Smooth muscle cell (in vitro differentiated cells): Measurements from ENCODE around the gene CHAD. TPM values are rescaled to one million over a fixed set of nuclear protein-coding genes. Genes with fewer than 3 reads are reported as not detected.

Experiments
- DNase-seq: peaks from one replicate; lab custom pipeline; 2025; ENCODE audit not compliant: unreplicated experiment; lab: John Stamatoyannopoulos, UW
- H2AFZ ChIP-seq: fragments of 200-600 bp; sonication (generic); 2 replicates; pipeline ENCODE4 v1.6.0; 2016; ENCODE audit warnings: antibody characterized with exemption, low read depth, mild to moderate bottlenecking
- H3F3A ChIP-seq: fragments of 200-600 bp; sonication (generic); 2 replicates; pipeline ENCODE4 v1.6.0; 2017; ENCODE audit warnings: antibody characterized with exemption, low read depth
- H3K27ac ChIP-seq: fragments of 200-600 bp; sonication (generic); 2 replicates; pipeline ENCODE4 v1.5.1; 2016; ENCODE audit warnings: low read depth, mild to moderate bottlenecking
- H3K27me3 ChIP-seq: fragments of 200-600 bp; sonication (generic); 2 replicates; pipeline ENCODE4 v1.6.1; 2016; ENCODE audit warnings: low read depth, mild to moderate bottlenecking
- H3K36me3 ChIP-seq: fragments of 200-600 bp; sonication (generic); 2 replicates; pipeline ENCODE4 v1.5.1; 2016; ENCODE audit warnings: low read depth
- H3K4me1 ChIP-seq: fragments of 200-600 bp; sonication (generic); 2 replicates; pipeline ENCODE4 v1.5.1; 2016; ENCODE audit warnings: low read depth
- H3K4me2 ChIP-seq: fragments of 200-600 bp; sonication (generic); 2 replicates; pipeline ENCODE4 v1.6.0; 2016; ENCODE audit warnings: mild to moderate bottlenecking
- H3K4me3 ChIP-seq: fragments of 200-600 bp; sonication (generic); 2 replicates; pipeline ENCODE4 v1.5.1; 2016; ENCODE audit warnings: mild to moderate bottlenecking
- H3K79me2 ChIP-seq: fragments of 200-600 bp; sonication (generic); 2 replicates; pipeline ENCODE4 v1.6.0; 2016; ENCODE audit warnings: low read depth, mild to moderate bottlenecking
- H3K9ac ChIP-seq: fragments of 200-600 bp; sonication (generic); 2 replicates; pipeline ENCODE4 v1.6.0; 2016; ENCODE audit warnings: low read depth
- H3K9me3 ChIP-seq: fragments of 200-600 bp; sonication (generic); replicated peaks from 2 replicates; pipeline ENCODE4 v1.5.1; 2016; ENCODE audit warnings: low read depth
- H4K20me1 ChIP-seq: fragments of 200-600 bp; sonication (generic); 2 replicates; pipeline ENCODE4 v1.6.0; 2016; ENCODE audit warnings: low read depth
- CTCF ChIP-seq: fragments of 200-600 bp; sonication (generic); IDR thresholded peaks from 2 replicates; pipeline ENCODE4 v1.5.1; 2017; ENCODE audit warnings: borderline replicate concordance, mild to moderate bottlenecking, antibody characterized with exemption; ENCODE audit not compliant: insufficient read depth, poor library complexity, severe bottlenecking
- WGBS: methylation state at CpG from one replicate; pipeline ENCODE4 v1.1.7; 2016; ENCODE audit warnings: low lambda C conversion rate; 5-methylcytosine and 5-hydroxymethylcytosine counted together
- polyA plus RNA-seq: library from polyadenylated mRNA; unstranded; fragments of >200 nt; fragmentation: Nextera tagmentation; extraction: Ambion mirVana; gene quantifications from 2 replicates; pipeline ENCODE4 v1.2.1, GENCODE V29; 2016
- total RNA-seq: library from RNA; depleted of rRNA; stranded (reverse); fragments of >200 nt; gene quantifications from 2 replicates; pipeline ENCODE4 v1.2.3, GENCODE V29; 2014

CHAD gene
- total and polyA plus RNA-seq, 2 experiments from 2014 or later = 0.43 TPM; not detected in 1

GRCh38 chr17:50508573-50509460 is 40.1 kb upstream of the CHAD start:
- peak overlapping the region; percentile 96 for H2AFZ ChIP-seq
- peaks cover 18% of the 10 kb centered on the region for H3K4me1 ChIP-seq
- H3K27ac ChIP-seq = peak overlapping the region; percentile 59
- DNase-seq = no peak
- H3F3A ChIP-seq = peaks cover 13% of the 10 kb centered on the region
- H4K20me1 ChIP-seq = no peaks in the 10 kb centered on the region
- H3K36me3 ChIP-seq = no peaks in the 10 kb centered on the region
- H3K79me2 ChIP-seq = no peaks in the 10 kb centered on the region
- H3K9ac ChIP-seq = peak overlapping the region; percentile 78
- no peaks in the 10 kb centered on the region for H3K27me3 ChIP-seq
- no peaks in the 10 kb centered on the region for H3K9me3 ChIP-seq
- TF ChIP-seq CTCF = no peak
- H3K4me2 ChIP-seq = peak overlapping the region; percentile 89
- WGBS = 29% methylated on average over 32 of the region's 32 CpGs
- peak overlapping the region; percentile 65 for H3K4me3 ChIP-seq

- no peak for TF ChIP-seq CTCF
- Histone ChIP-seq H3K27me3 (no peaks in the 10 kb centered on the region), H3K79me2 (no peaks in the 10 kb centered on the region), H3K4me3 (peak within 1 kb of the TSS; percentile 65), H4K20me1 (no peaks in the 10 kb centered on the region), H3K4me1 (peaks cover 25% of the 10 kb centered on the region), H3K9me3 (no peaks in the 10 kb centered on the region), H3K4me2 (peak within 1 kb of the TSS; percentile 89), H3K36me3 (no peaks in the 10 kb centered on the region), H3K27ac (peak within 1 kb of the TSS; percentile 59), H3F3A (peaks cover 13% of the 10 kb centered on the region), H2AFZ (peak within 1 kb of the TSS; percentile 96), H3K9ac (peak within 1 kb of the TSS; percentile 78)
- DNase-seq = peak; percentile 55
- WGBS = 13% methylated on average over 42 of the region's 66 CpGs
Measured at GRCh38 chr17:50507871-50508572, 39.3 kb upstream of the CHAD start, which contains the start of gene MYCBPAP. Gene MYCBPAP, plus strand, starts transcription at chr17:50508439. Its CDS starts 236 bp downstream, at chr17:50508675.

- TF ChIP-seq CTCF = no peak
- H3K4me2 ChIP-seq = no peak overlapping the region
- no peaks in the 10 kb centered on the region for H3K9me3 ChIP-seq
- H3K4me3 ChIP-seq = no peak overlapping the region
- H3K27me3 ChIP-seq = no peaks in the 10 kb centered on the region
- no peak overlapping the region for H3K9ac ChIP-seq
- peaks cover 36% of the 10 kb centered on the region for H3K4me1 ChIP-seq
- H3K27ac ChIP-seq = no peak overlapping the region
- WGBS = 91% methylated on average over 7 of the region's 7 CpGs
- no peaks in the 10 kb centered on the region for H3K36me3 ChIP-seq
- H3K79me2 ChIP-seq = no peaks in the 10 kb centered on the region
- no peak for DNase-seq
- peaks cover 19% of the 10 kb centered on the region for H3F3A ChIP-seq
- no peaks in the 10 kb centered on the region for H4K20me1 ChIP-seq
- H2AFZ ChIP-seq = no peak overlapping the region
Measured at GRCh38 chr17:50506298-50506697, 37.6 kb upstream of the CHAD start.
